MCF 10A (cell line): ENCODE data around the gene CLK4. TPM values are rescaled to one million over a fixed set of nuclear protein-coding genes. Genes with fewer than 3 reads are reported as not detected.

Experiments used
- BruUV-seq: library from RNA; stranded (reverse); fragments of 400-500 nt; replicated peaks from 2 replicates; lab custom pipeline; 2021; lab: Mats Ljungman, UMichigan
- CTCF ChIA-PET: fragments of 300-600 bp; sonication (Branson Sonifier 250); formaldehyde crosslinking; extraction: SDS; loops from one replicate; lab custom pipeline; 2021; ENCODE audit warnings: antibody characterized with exemption, inconsistent platforms; lab: Yijun Ruan, JAX
- POLR2A ChIA-PET: fragments of 300-600, 350-650 bp; sonication (Branson Sonifier 250); formaldehyde crosslinking; extraction: SDS; loops from one replicate; lab custom pipeline; 2020; ENCODE audit warnings: antibody characterized with exemption, inconsistent platforms; lab: Yijun Ruan, JAX
- DNase-seq: peaks from one replicate; pipeline ENCODE4 v3.0.0-alpha.2; 2018; ENCODE audit not compliant: unreplicated experiment
- H3K27ac Mint-ChIP-seq: one replicate; pipeline ENCODE4 v1.8.0; 2022; ENCODE audit warnings: mild to moderate bottlenecking, low read depth, mixed read lengths; ENCODE audit not compliant: unreplicated experiment
- H3K27me3 Mint-ChIP-seq: one replicate; pipeline ENCODE4 v1.8.0; 2022; ENCODE audit warnings: mixed read lengths; ENCODE audit not compliant: insufficient read depth, unreplicated experiment
- H3K36me3 Mint-ChIP-seq: one replicate; pipeline ENCODE4 v1.8.0; 2022; ENCODE audit warnings: mild to moderate bottlenecking, moderate library complexity, mixed read lengths; ENCODE audit not compliant: insufficient read depth, unreplicated experiment
- H3K4me1 Mint-ChIP-seq: one replicate; pipeline ENCODE4 v1.8.0; 2022; ENCODE audit warnings: mixed read lengths; ENCODE audit not compliant: insufficient read depth, unreplicated experiment
- H3K4me3 Mint-ChIP-seq: one replicate; pipeline ENCODE4 v1.8.0; 2022; ENCODE audit warnings: mild to moderate bottlenecking, moderate library complexity, mixed read lengths; ENCODE audit not compliant: unreplicated experiment
- H3K9me3 Mint-ChIP-seq: one replicate; pipeline ENCODE4 v1.8.0; 2022; ENCODE audit warnings: mixed read lengths; ENCODE audit not compliant: unreplicated experiment
- CTCF ChIP-seq: fragments of 200-600 bp; IDR thresholded peaks from one replicate; pipeline ENCODE4 v1.8.0; 2022; ENCODE audit warnings: antibody characterized with exemption, mild to moderate bottlenecking; ENCODE audit not compliant: unreplicated experiment
- intact Hi-C: fragments of 100-400 bp; cut with micrococcal nuclease; formaldehyde crosslinking; loops from 2 replicates; pipeline ENCODE4 v1.14.1; 2022
- total RNA-seq: library from RNA; stranded (reverse); gene quantifications from 2 replicates; pipeline ENCODE4 v1.2.3, GENCODE V29; 2022

CLK4 gene
- total RNA-seq, 1 experiment from 2014 or later = 49.3 TPM

DNA sequence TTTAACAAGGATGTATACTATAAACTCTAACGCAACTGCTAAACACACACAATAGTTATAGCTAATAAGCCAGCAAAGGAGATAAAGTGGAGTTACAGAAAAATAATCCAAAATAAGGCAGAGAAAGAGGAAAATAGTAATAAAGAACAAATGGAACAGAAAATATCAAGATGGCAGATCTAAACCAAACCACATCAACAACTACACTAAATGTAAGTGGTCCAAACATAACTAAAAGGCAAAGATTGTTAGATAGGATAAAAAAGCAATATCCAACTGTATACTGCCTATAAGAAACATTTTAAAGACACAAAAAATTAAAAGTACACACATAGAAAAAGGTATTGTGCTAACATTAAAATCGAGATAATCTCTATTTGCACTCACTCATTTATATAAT is 31.1 kb downstream of the CLK4 start:
- Mint-ChIP-seq H3K27ac (no peak overlapping the region), H3K36me3 (peaks cover 55% of the 10 kb centered on the region), H3K9me3 (peaks cover 32% of the 10 kb centered on the region), H3K27me3 (no peaks in the 10 kb centered on the region), H3K4me1 (peaks cover 12% of the 10 kb centered on the region), H3K4me3 (no peak overlapping the region)
- intact Hi-C loops = no loop called here
- BruUV-seq = no TSS peak
- DNase-seq = no peak
- TF ChIP-seq CTCF = no peak
- ChIA-PET POLR2A (interaction anchor here (1.0 kb wide), 1 partner anchor 10 kb away, joined by 3 read pairs; no protein-coding TSS in a partner anchor), CTCF (interaction anchor here (0.8 to 1.0 kb wide), 3 partner anchors 8 to 310 kb away, joined by 3 to 5 read pairs (median 3); no protein-coding TSS in a partner anchor)

- TF ChIP-seq CTCF = no peak
- Mint-ChIP-seq H3K9me3 (peaks cover 32% of the 10 kb centered on the region), H3K36me3 (peaks cover 49% of the 10 kb centered on the region), H3K27me3 (no peaks in the 10 kb centered on the region), H3K4me1 (peaks cover 13% of the 10 kb centered on the region), H3K27ac (no peak overlapping the region), H3K4me3 (no peak overlapping the region)
- no peak for DNase-seq
- ChIA-PET POLR2A (interaction anchor here (1.0 kb wide), 1 partner anchor 10 kb away, joined by 3 read pairs; no protein-coding TSS in a partner anchor), CTCF (no interaction called here)
- intact Hi-C loops = no loop called here
- BruUV-seq = no TSS peak
Measured at GRCh38 chr5:178595150-178595549, 31.7 kb downstream of the CLK4 start.

DNA sequence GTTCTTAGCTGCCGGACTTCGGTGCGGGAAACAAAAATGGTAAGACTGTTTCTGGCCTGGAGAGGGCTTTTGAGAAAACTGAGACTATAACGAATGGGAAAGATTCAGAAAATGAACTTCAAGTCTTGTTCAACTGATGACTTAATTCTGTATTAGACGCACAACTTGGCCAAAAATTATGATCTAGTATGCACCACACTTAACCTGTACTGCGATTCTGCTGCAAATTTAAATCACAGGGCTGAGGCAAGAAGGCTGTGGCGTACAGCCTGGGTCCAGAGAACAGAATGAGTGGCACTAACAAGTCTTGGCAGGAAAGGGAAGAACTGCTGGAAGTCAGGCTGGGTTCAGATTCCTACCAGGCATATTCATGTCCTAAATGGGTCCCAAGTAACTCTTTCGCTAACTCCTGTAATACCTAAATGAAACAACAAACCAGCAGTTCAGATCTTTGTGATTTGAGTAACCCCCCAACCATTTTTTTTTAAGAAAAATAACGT is 35.9 kb downstream of the CLK4 start:
- intact Hi-C loops = no loop called here
- peaks cover 24% of the 10 kb centered on the region for H3K9me3 Mint-ChIP-seq
- no peak for DNase-seq
- CTCF ChIA-PET = interaction anchor here (1.1 to 1.4 kb wide), 2 partner anchors 310 to 356 kb away, joined by 3 read pairs; no protein-coding TSS in a partner anchor
- no peak overlapping the region for H3K27ac Mint-ChIP-seq
- peaks cover 13% of the 10 kb centered on the region for H3K4me1 Mint-ChIP-seq
- TF ChIP-seq CTCF = peak; percentile 2
- no peaks in the 10 kb centered on the region for H3K27me3 Mint-ChIP-seq
- POLR2A ChIA-PET = no interaction called here
- peaks cover 17% of the 10 kb centered on the region for H3K36me3 Mint-ChIP-seq
- H3K4me3 Mint-ChIP-seq = no peak overlapping the region
- BruUV-seq = no TSS peak

GRCh38 chr5:178590141-178590923 is 36.5 kb downstream of the CLK4 start, which contains the start of gene COL23A1:
Gene COL23A1 (minus strand): TSS chr5:178590393.
- BruUV-seq = no TSS peak
- H3K27me3 Mint-ChIP-seq = no peaks in the 10 kb centered on the region
- POLR2A ChIA-PET = no interaction called here
- H3K9me3 Mint-ChIP-seq = peaks cover 17% of the 10 kb centered on the region
- no peak within 1 kb of the TSS for H3K4me3 Mint-ChIP-seq
- H3K36me3 Mint-ChIP-seq = peaks cover 17% of the 10 kb centered on the region
- DNase-seq = no peak
- CTCF ChIA-PET = interaction anchor here (0.6 to 1.4 kb wide), 3 partner anchors 9 to 355 kb away, joined by 3 read pairs; no protein-coding TSS in a partner anchor
- intact Hi-C loops = no loop called here
- peaks cover 13% of the 10 kb centered on the region for H3K4me1 Mint-ChIP-seq
- H3K27ac Mint-ChIP-seq = no peak within 1 kb of the TSS
- TF ChIP-seq CTCF = peak; percentile 34
